ENCODE measurements around the gene CDK8.

GRCh38 chr13:26236296-26236695, 17.6 kb upstream of the CDK8 start:
- no peak for TF ChIP-seq CTCF (IDR thresholded peaks at IDR 0.05)
- no peak for TF ChIP-seq POLR2A (IDR thresholded peaks at IDR 0.05)

All from vagina (tissue), 2 donors.